HepG2 (cell line): ENCODE results near the gene GRIA3. TPM values are rescaled to one million over a fixed set of nuclear protein-coding genes. Genes with fewer than 3 reads are reported as not detected.

Experiments
- ATAC-seq: fragments of 200-7000 bp; cut with Tn5 transposase; 3 replicates; pipeline ENCODE4 v1.9.1; 2020; ENCODE audit warnings: mild to moderate bottlenecking, moderate library complexity
- BruUV-seq: library from RNA; stranded (reverse); fragments of 400-500 nt; replicated peaks from 2 replicates; lab custom pipeline; 2021; lab: Mats Ljungman, UMichigan
- CTCF ChIA-PET: fragments of 300-600 bp; formaldehyde crosslinking; extraction: SDS; loops from one replicate; lab custom pipeline; 2021; ENCODE audit warnings: low total read pairs, inconsistent platforms, low intra/inter-chr PET ratio; lab: Yijun Ruan, JAX
- POLR2A ChIA-PET: fragments of 350-600 bp; sonication (Branson Sonifier 250); formaldehyde crosslinking; loops from one replicate; lab custom pipeline; 2020; ENCODE audit warnings: antibody characterized with exemption, inconsistent platforms; lab: Yijun Ruan, JAX
- DNase-seq: peaks from one replicate; pipeline ENCODE4 v3.0.0-alpha.2; 2015; ENCODE audit warnings: low spot score
- FAIRE-seq: peaks from 3 replicates; lab custom pipeline; 2011; peaks lifted over from hg19 to GRCh38; lab: Jason Lieb, UNC
- H2AFZ ChIP-seq: one replicate; pipeline ENCODE4 v1.6.1; 2011; ENCODE audit warnings: low read length, inconsistent platforms
- H3K27ac ChIP-seq: fragments of 300-600 bp; 3 replicates; pipeline ENCODE4 v1.8.0; 2011; ENCODE audit warnings: mixed run types, mild to moderate bottlenecking, mixed read lengths, low read length, inconsistent platforms; ENCODE audit not compliant: insufficient read depth; ENCODE audit errors: extremely low read length
- H3K27me3 ChIP-seq, 2 experiments: fragments of 200-600 bp in 1 of 2; 2 replicates in 1 of 2; 3 replicates in 1 of 2; pipeline versions ENCODE4 v1.6.0 to v1.8.0; 2011; ENCODE audit warnings: low read length in 2 of 2, mild to moderate bottlenecking in 2 of 2, moderate library complexity in 2 of 2, inconsistent platforms in 1 of 2; ENCODE audit not compliant: insufficient read depth in 2 of 2, control insufficient read depth in 1 of 2
- H3K36me3 ChIP-seq, 2 experiments: fragments of 200-600 bp in 1 of 2; replicated peaks in 1 of 2; 2 replicates in 1 of 2; 3 replicates in 1 of 2; pipeline versions ENCODE4 v1.5.1 to v1.8.0; 2011; ENCODE audit warnings: low read length in 2 of 2, inconsistent platforms in 1 of 2; ENCODE audit not compliant: insufficient read depth in 2 of 2, control insufficient read depth in 1 of 2
- H3K4me1 ChIP-seq: 2 replicates; pipeline ENCODE4 v1.5.1; 2012; ENCODE audit warnings: low read length, inconsistent platforms; ENCODE audit not compliant: insufficient read depth
- H3K4me2 ChIP-seq: 2 replicates; pipeline ENCODE4 v1.6.0; 2011; ENCODE audit warnings: low read depth, low read length, inconsistent platforms
- H3K4me3 ChIP-seq, 3 experiments: fragments of 200-600 bp in 1 of 3; sonication (generic), shearing (Covaris generic) in 1 of 3; replicated peaks in 1 of 3; 2 replicates each; pipeline ENCODE4 v1.5.1; 2011 to 2016; ENCODE audit warnings: low read length in 3 of 3, inconsistent platforms in 2 of 3, low read depth in 2 of 3, mild to moderate bottlenecking in 2 of 3, control low read depth in 1 of 3, mixed read lengths in 1 of 3; ENCODE audit not compliant: insufficient read depth in 1 of 3
- H3K79me2 ChIP-seq: one replicate; pipeline ENCODE4 v1.6.1; 2011; ENCODE audit warnings: low read length, inconsistent platforms; ENCODE audit not compliant: insufficient read depth
- H3K9ac ChIP-seq: 2 replicates; pipeline ENCODE4 v1.6.0; 2011; ENCODE audit warnings: mild to moderate bottlenecking, low read depth, low read length, inconsistent platforms; ENCODE audit not compliant: insufficient read depth
- H3K9me3 ChIP-seq: 2 replicates; pipeline ENCODE4 v1.5.1; 2012; ENCODE audit warnings: mild to moderate bottlenecking, low read length
- H4K20me1 ChIP-seq: 2 replicates; pipeline ENCODE4 v1.6.0; 2011; ENCODE audit warnings: inconsistent platforms, mild to moderate bottlenecking, low read length, moderate library complexity; ENCODE audit not compliant: insufficient read depth
- AGO1 ChIP-seq: fragments of 200-400 bp; formaldehyde crosslinking; IDR thresholded peaks from 2 replicates; pipeline ENCODE4 v1.6.1; 2017; ENCODE audit warnings: mild to moderate bottlenecking, low read depth, low read length, moderate library complexity; ENCODE audit not compliant: poor library complexity, severe bottlenecking
- AHR ChIP-seq: IDR thresholded peaks from 2 replicates; pipeline ENCODE4 v1.6.1; 2018; ENCODE audit warnings: missing genetic modification reagents, missing compliant biosample characterization
- HOXA7 ChIP-seq: sonication (generic); formaldehyde crosslinking; IDR thresholded peaks from 2 replicates; pipeline ENCODE4 v1.8.1; 2022; ENCODE audit warnings: mild to moderate bottlenecking, missing genetic modification reagents, moderate library complexity
- MAFF ChIP-seq: IDR thresholded peaks from 2 replicates; pipeline ENCODE4 v1.6.1; 2011; ENCODE audit warnings: low read depth, low read length, improper control_type of control experiment
- RBM22 ChIP-seq: fragments of 200-400 bp; formaldehyde crosslinking; optimal IDR thresholded peaks from 2 replicates; pipeline ENCODE3; 2017; ENCODE audit warnings: mild to moderate bottlenecking, low read length, moderate library complexity
- SKI ChIP-seq: fragments of 450-650 bp; IDR thresholded peaks from one replicate; pipeline ENCODE4 v1.6.1; 2018; ENCODE audit warnings: mild to moderate bottlenecking; ENCODE audit not compliant: partially characterized antibody
- ZNF17 ChIP-seq: sonication (generic); formaldehyde crosslinking; IDR thresholded peaks from 2 replicates; pipeline ENCODE4 v1.5.0; 2020; ENCODE audit warnings: mild to moderate bottlenecking, missing genetic modification reagents
- ZNF451 ChIP-seq: sonication (generic); formaldehyde crosslinking; IDR thresholded peaks from 2 replicates; pipeline ENCODE4 v1.5.0; 2020; ENCODE audit warnings: mild to moderate bottlenecking, missing genetic modification reagents
- ZNF614 ChIP-seq: IDR thresholded peaks from 2 replicates; pipeline ENCODE4 v1.6.1; 2018; ENCODE audit warnings: missing biosample characterization, missing genetic modification reagents, inconsistent platforms, borderline replicate concordance
- ZNF781 ChIP-seq: sonication (generic); formaldehyde crosslinking; IDR thresholded peaks from 2 replicates; pipeline ENCODE4 v1.5.1; 2020; ENCODE audit warnings: borderline replicate concordance, mild to moderate bottlenecking, missing genetic modification reagents; ENCODE audit errors: not compliant biosample characterization
- WGBS: methylation state at CpG from one replicate; pipeline ENCODE4 v1.1.6; 2017; ENCODE audit warnings: low lambda C conversion rate; 5-methylcytosine and 5-hydroxymethylcytosine counted together
- in situ Hi-C: cut with HindIII; loops from 2 replicates; pipeline ENCODE4 v1.10.0; 2017; ENCODE audit warnings: low pct_unique_long_range_greater_than_20kb; ENCODE audit not compliant: extremely low pct_ligation_motif_present
- intact Hi-C: fragments of 100-400 bp; cut with micrococcal nuclease; formaldehyde crosslinking; loops from one replicate; pipeline ENCODE4 v1.10.0; 2022; ENCODE audit not compliant: unreplicated experiment
- polyA plus RNA-seq, 8 experiments: library from polyadenylated mRNA; depleted of rRNA in 3 of 8; stranded (reverse) in 7 of 8; unstranded in 1 of 8; fragments of >200 nt; fragmentation: Illumina TruSeq in 4 of 8; extraction: Trizol in 4 of 8; gene quantifications; 2 replicates each; pipeline versions ENCODE4 v1.2.1 to v1.2.3, GENCODE V29; 2011 to 2016; ENCODE audit warnings: low read depth in 4 of 8, missing spikeins in 1 of 8, mixed read lengths in 1 of 8; ENCODE audit not compliant: insufficient read depth in 1 of 8
- total RNA-seq, 5 experiments: library from RNA; depleted of rRNA; stranded (reverse); fragments of >200 nt; fragmentation: Illumina TruSeq; extraction: Trizol; gene quantifications; 2 replicates each; pipeline ENCODE4 v1.2.3, GENCODE V29; 2016; ENCODE audit warnings: low read depth in 1 of 5
- TF ChIP-seq, protein P1 (sequence below): sonication (generic); formaldehyde crosslinking; IDR thresholded peaks from 2 replicates; pipeline ENCODE4 v1.9.0; 2021; ENCODE audit warnings: missing genetic modification reagents, mild to moderate bottlenecking, borderline replicate concordance
- TF ChIP-seq, protein P2 (sequence below): sonication (generic); formaldehyde crosslinking; IDR thresholded peaks from 2 replicates; pipeline ENCODE4 v1.5.0; 2020; ENCODE audit warnings: mild to moderate bottlenecking, missing genetic modification reagents
- TF ChIP-seq, protein P3 (sequence below): sonication (generic); formaldehyde crosslinking; IDR thresholded peaks from 2 replicates; pipeline ENCODE4 v1.5.0; 2020; ENCODE audit warnings: missing genetic modification reagents, mild to moderate bottlenecking, borderline replicate concordance

Gene GRIA3
- total and polyA plus RNA-seq, 2 of the 13 experiments (the other 11 are each of a cell fraction or from before 2014, with no cell fraction given) = not detected

GRCh38 chrX:123340696-123341095, 156.6 kb downstream of the GRIA3 start:
- ChIA-PET POLR2A (no interaction called here), CTCF (no interaction called here)
- TF ChIP-seq ZNF781 (no peak), ZNF451 (CRISPR knock-in tag) (no peak), ZNF17 (CRISPR knock-in tag) (no peak), AHR (CRISPR knock-in tag) (no peak), SKI (no peak), AGO1 (no peak), ZNF614 (no peak), RBM22 (no peak), HOXA7 (CRISPR knock-in tag) (no peak), MAFF (no peak)
- TF ChIP-seq, protein P1, sequence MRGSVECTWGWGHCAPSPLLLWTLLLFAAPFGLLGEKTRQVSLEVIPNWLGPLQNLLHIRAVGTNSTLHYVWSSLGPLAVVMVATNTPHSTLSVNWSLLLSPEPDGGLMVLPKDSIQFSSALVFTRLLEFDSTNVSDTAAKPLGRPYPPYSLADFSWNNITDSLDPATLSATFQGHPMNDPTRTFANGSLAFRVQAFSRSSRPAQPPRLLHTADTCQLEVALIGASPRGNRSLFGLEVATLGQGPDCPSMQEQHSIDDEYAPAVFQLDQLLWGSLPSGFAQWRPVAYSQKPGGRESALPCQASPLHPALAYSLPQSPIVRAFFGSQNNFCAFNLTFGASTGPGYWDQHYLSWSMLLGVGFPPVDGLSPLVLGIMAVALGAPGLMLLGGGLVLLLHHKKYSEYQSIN (CRISPR knock-in tag) = no peak
- TF ChIP-seq, protein P2, sequence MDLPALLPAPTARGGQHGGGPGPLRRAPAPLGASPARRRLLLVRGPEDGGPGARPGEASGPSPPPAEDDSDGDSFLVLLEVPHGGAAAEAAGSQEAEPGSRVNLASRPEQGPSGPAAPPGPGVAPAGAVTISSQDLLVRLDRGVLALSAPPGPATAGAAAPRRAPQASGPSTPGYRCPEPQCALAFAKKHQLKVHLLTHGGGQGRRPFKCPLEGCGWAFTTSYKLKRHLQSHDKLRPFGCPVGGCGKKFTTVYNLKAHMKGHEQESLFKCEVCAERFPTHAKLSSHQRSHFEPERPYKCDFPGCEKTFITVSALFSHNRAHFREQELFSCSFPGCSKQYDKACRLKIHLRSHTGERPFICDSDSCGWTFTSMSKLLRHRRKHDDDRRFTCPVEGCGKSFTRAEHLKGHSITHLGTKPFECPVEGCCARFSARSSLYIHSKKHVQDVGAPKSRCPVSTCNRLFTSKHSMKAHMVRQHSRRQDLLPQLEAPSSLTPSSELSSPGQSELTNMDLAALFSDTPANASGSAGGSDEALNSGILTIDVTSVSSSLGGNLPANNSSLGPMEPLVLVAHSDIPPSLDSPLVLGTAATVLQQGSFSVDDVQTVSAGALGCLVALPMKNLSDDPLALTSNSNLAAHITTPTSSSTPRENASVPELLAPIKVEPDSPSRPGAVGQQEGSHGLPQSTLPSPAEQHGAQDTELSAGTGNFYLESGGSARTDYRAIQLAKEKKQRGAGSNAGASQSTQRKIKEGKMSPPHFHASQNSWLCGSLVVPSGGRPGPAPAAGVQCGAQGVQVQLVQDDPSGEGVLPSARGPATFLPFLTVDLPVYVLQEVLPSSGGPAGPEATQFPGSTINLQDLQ = no peak
- TF ChIP-seq, protein P3, sequence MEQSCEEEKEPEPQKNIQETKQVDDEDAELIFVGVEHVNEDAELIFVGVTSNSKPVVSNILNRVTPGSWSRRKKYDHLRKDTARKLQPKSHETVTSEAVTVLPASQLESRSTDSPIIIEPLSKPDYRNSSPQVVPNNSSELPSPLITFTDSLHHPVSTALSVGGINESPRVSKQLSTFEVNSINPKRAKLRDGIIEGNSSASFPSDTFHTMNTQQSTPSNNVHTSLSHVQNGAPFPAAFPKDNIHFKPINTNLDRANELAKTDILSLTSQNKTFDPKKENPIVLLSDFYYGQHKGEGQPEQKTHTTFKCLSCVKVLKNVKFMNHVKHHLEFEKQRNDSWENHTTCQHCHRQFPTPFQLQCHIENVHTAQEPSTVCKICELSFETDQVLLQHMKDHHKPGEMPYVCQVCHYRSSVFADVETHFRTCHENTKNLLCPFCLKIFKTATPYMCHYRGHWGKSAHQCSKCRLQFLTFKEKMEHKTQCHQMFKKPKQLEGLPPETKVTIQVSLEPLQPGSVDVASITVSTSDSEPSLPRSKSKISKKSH (CRISPR knock-in tag) = no peak
- no peak for ATAC-seq
- H2AFZ ChIP-seq = no peak overlapping the region
- WGBS = 0% methylated on average over 3 of the region's 3 CpGs
- intact Hi-C loops (no loop called here), in situ Hi-C loops (no loop called here)
- no peak for FAIRE-seq
- H3K4me2 ChIP-seq = no peak overlapping the region
- no peak for DNase-seq
- BruUV-seq = no TSS peak
- no peaks in the 10 kb centered on the region for H3K4me1 ChIP-seq
- no peaks in the 10 kb centered on the region for H4K20me1 ChIP-seq
- H3K79me2 ChIP-seq = no peaks in the 10 kb centered on the region
- no peaks in the 10 kb centered on the region for H3K27me3 ChIP-seq
- no peak overlapping the region for H3K9ac ChIP-seq
- no peaks in the 10 kb centered on the region for H3K9me3 ChIP-seq
- no peak overlapping the region for H3K4me3 ChIP-seq
- no peaks in the 10 kb centered on the region for H3K36me3 ChIP-seq
- no peak overlapping the region for H3K27ac ChIP-seq
